ENCODE results near the gene EMC9. TPM values are rescaled to one million over a fixed set of nuclear protein-coding genes. Genes with fewer than 3 reads are reported as not detected.

Gene EMC9
- total RNA-seq, 1 donor from 2014 or later, result 17.1 TPM

DNA sequence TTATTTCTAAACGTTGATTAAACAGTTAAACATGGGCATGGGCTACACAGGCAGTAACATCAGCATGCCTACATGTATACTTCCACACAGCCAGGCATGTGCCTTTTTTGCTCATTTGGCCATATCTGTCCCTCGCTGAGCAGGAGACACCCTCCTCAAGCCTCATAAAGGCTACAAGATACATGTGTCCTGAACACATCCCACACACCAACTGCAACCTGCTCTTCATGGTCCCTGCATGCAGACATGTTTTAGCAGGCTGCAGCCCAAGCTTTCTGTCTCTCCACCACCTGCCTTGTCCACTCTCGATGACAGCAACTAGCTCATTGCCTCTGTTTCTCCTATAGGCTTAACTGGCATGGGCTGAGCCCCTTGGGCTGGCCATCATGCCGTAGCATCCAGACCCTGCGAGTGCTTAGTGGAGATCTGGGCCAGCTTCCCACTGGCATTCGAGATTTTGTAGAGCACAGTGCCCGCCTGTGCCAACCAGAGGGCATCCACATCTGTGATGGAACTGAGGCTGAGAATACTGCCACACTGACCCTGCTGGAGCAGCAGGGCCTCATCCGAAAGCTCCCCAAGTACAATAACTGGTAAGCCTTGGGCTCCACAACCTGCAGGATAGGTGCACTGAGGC is 44.7 kb downstream of the EMC9 start:
- H3K4me3 ChIP-seq (ENCODE audit: low read depth, low read length), result no peak overlapping the region
- no peak for DNase-seq (ENCODE audit: low read depth)
- H3K36me3 ChIP-seq (ENCODE audit: control insufficient read depth, insufficient read depth, low read length), result peaks cover 4% of the 10 kb centered on the region
- no peaks in the 10 kb centered on the region for H3K27me3 ChIP-seq (ENCODE audit: control insufficient read depth, insufficient read depth, low read length)
- TF ChIP-seq, protein P1, sequence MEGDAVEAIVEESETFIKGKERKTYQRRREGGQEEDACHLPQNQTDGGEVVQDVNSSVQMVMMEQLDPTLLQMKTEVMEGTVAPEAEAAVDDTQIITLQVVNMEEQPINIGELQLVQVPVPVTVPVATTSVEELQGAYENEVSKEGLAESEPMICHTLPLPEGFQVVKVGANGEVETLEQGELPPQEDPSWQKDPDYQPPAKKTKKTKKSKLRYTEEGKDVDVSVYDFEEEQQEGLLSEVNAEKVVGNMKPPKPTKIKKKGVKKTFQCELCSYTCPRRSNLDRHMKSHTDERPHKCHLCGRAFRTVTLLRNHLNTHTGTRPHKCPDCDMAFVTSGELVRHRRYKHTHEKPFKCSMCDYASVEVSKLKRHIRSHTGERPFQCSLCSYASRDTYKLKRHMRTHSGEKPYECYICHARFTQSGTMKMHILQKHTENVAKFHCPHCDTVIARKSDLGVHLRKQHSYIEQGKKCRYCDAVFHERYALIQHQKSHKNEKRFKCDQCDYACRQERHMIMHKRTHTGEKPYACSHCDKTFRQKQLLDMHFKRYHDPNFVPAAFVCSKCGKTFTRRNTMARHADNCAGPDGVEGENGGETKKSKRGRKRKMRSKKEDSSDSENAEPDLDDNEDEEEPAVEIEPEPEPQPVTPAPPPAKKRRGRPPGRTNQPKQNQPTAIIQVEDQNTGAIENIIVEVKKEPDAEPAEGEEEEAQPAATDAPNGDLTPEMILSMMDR (IDR thresholded peaks at IDR 0.05; ENCODE audit: insufficient read depth, low read length, poor library complexity, severe bottlenecking), result no peak

- TF ChIP-seq, protein P1 (IDR thresholded peaks at IDR 0.05; ENCODE audit: insufficient read depth, low read length, poor library complexity, severe bottlenecking), result no peak
- Histone ChIP-seq H3K4me3 (ENCODE audit: low read depth, low read length) (peak overlapping the region; percentile 82), H3K36me3 (ENCODE audit: control insufficient read depth, insufficient read depth, low read length) (peaks cover 1% of the 10 kb centered on the region), H3K27me3 (ENCODE audit: control insufficient read depth, insufficient read depth, low read length) (no peaks in the 10 kb centered on the region)
- no peak for DNase-seq (ENCODE audit: low read depth)
These were observed 45.9 kb downstream of the EMC9 start for GRCh38 chr14:24095271-24096068.

DNA sequence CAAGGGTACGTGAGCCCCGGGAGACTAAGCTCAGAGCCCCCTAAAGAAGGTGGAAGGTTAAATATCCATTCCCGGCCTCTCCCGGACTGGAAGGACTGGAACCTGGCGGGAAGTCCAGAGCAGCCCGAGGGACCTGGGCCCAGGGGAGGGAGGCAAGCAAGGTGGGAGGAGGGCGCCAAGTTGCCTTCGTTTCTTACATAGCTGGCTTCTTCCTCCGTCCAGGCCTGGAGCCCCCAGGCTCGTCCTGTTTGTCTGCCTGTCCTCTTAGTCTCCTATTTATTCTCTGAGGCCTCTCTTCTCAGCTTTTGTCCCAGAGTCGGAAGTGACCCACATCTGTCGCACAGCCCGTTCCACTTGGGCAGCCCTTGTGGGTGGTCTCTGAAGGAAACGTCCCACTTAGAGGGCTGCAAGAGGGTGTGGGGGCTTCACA is 46.5 kb downstream of the EMC9 start:
- no peak for DNase-seq (ENCODE audit: low read depth)
- TF ChIP-seq, protein P1 (IDR thresholded peaks at IDR 0.05; ENCODE audit: insufficient read depth, low read length, poor library complexity, severe bottlenecking), result no peak
- Histone ChIP-seq H3K36me3 (ENCODE audit: control insufficient read depth, insufficient read depth, low read length) (no peaks in the 10 kb centered on the region), H3K4me3 (ENCODE audit: low read depth, low read length) (peak overlapping the region; percentile 82), H3K27me3 (ENCODE audit: control insufficient read depth, insufficient read depth, low read length) (no peaks in the 10 kb centered on the region)

DNA sequence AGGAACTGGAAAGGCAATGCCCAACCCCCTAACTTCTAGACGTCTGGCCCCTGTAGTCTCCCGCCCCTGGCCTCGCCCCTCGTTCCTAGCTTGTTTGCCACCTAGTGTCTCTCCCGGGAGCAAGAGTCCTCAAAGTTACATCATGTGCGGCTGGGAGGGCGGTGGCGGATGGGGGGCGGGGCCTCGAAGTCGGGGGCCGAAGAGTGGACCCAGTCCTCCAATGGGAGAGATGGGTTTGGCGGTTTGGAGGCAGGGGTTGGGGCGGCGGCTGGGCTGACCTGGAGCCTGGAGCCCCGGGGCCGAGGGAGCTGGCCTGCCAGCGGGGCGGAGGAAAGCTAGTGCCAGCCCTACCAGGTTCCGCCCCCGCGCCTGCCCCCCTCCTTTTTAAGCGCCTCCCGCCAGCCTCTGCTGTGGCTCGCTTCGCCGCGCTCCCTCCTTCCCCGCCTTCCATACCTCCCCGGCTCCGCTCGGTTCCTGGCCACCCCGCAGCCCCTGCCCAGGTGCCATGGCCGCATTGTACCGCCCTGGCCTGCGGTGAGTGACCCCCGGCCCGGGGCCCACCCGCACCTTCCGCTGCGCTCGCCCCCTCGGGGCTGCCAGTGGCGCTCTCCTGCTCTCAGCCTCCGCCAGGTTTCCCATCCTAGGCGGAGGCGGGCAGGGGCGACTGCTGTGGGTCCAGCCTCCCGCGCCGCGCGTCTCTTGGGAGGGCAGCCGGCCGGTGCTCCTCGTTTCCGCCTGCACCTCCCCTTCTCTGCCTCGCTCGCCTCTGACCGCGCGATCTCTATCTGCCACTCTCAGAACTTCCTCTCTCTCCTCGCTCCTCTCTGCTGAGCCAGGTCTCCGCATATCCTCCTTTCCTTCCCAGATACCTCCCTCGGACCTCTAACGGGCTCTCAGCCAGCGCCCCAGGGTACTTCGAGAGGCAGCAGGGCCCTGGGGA is 47.2 kb downstream of the EMC9 start, which contains the start of gene PCK2:
Gene PCK2 (plus strand): TSS at position 411 of the 940 bp plus-strand sequence. CDS start 95 bp downstream, at position 506.
- Histone ChIP-seq H3K36me3 (ENCODE audit: control insufficient read depth, insufficient read depth, low read length) (no peaks in the 10 kb centered on the region), H3K4me3 (ENCODE audit: low read depth, low read length) (peak within 1 kb of the TSS; percentile 82), H3K27me3 (ENCODE audit: control insufficient read depth, insufficient read depth, low read length) (no peaks in the 10 kb centered on the region)
- TF ChIP-seq, protein P1 (IDR thresholded peaks at IDR 0.05; ENCODE audit: insufficient read depth, low read length, poor library complexity, severe bottlenecking), result peak; percentile 16
- DNase-seq (ENCODE audit: low read depth), result peak; percentile 71

GRCh38 chr14:24093207-24093900 is 48.0 kb downstream of the EMC9 start:
- H3K27me3 ChIP-seq (ENCODE audit: control insufficient read depth, insufficient read depth, low read length), result no peaks in the 10 kb centered on the region
- H3K4me3 ChIP-seq (ENCODE audit: low read depth, low read length), result peak overlapping the region; percentile 0
- DNase-seq (ENCODE audit: low read depth), result no peak
- H3K36me3 ChIP-seq (ENCODE audit: control insufficient read depth, insufficient read depth, low read length), result no peaks in the 10 kb centered on the region
- TF ChIP-seq, protein P1 (IDR thresholded peaks at IDR 0.05; ENCODE audit: insufficient read depth, low read length, poor library complexity, severe bottlenecking), result no peak

All from kidney epithelial cell (primary cell).